Measurements from ENCODE around the gene CCDC33.

DNA sequence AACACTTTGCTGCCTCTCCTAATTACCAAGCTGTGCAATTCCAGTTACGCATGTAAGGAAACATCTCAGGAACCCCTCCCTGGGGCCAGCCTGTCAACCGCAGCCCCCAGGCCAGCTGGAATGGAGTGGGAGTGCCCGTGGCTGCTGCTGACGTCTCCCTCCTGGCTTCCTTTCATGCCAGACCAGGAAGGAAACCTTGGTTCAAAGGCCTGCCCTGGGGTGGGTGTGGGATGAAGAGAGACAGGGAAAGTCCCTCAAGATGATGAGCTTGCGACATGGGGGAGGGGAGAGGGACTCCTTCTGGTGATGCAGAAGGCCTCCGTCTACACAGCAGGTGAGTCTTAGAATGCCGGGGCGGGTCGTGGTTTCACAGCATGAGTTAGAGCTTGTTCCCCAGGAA is 142.7 kb downstream of the CCDC33 start:
- TF ChIP-seq TAF1 (IDR thresholded peaks at IDR 0.05; ENCODE audit: low read depth) (no peak), TCF12 (IDR thresholded peaks at IDR 0.05; ENCODE audit: low read depth) (no peak), CREB1 (IDR thresholded peaks at IDR 0.05; ENCODE audit: low read depth) (no peak), EP300 (IDR thresholded peaks at IDR 0.05; ENCODE audit: borderline replicate concordance) (no peak), CEBPB (IDR thresholded peaks at IDR 0.05) (no peak), NFIC (IDR thresholded peaks at IDR 0.05) (no peak), TEAD4 (IDR thresholded peaks at IDR 0.05) (no peak), EGR1 (IDR thresholded peaks at IDR 0.05) (no peak), YY1 (IDR thresholded peaks at IDR 0.05; ENCODE audit: low read depth) (no peak), RAD21 (IDR thresholded peaks at IDR 0.05; ENCODE audit: low read depth) (no peak), FOXM1 (IDR thresholded peaks at IDR 0.05; ENCODE audit: borderline replicate concordance, low read depth) (no peak)
- TF ChIP-seq, protein P1, sequence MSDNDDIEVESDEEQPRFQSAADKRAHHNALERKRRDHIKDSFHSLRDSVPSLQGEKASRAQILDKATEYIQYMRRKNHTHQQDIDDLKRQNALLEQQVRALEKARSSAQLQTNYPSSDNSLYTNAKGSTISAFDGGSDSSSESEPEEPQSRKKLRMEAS (IDR thresholded peaks at IDR 0.05) = no peak
- TF ChIP-seq, protein P2, sequence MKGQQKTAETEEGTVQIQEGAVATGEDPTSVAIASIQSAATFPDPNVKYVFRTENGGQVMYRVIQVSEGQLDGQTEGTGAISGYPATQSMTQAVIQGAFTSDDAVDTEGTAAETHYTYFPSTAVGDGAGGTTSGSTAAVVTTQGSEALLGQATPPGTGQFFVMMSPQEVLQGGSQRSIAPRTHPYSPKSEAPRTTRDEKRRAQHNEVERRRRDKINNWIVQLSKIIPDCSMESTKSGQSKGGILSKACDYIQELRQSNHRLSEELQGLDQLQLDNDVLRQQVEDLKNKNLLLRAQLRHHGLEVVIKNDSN (IDR thresholded peaks at IDR 0.05) = no peak
- TF ChIP-seq, protein P3, sequence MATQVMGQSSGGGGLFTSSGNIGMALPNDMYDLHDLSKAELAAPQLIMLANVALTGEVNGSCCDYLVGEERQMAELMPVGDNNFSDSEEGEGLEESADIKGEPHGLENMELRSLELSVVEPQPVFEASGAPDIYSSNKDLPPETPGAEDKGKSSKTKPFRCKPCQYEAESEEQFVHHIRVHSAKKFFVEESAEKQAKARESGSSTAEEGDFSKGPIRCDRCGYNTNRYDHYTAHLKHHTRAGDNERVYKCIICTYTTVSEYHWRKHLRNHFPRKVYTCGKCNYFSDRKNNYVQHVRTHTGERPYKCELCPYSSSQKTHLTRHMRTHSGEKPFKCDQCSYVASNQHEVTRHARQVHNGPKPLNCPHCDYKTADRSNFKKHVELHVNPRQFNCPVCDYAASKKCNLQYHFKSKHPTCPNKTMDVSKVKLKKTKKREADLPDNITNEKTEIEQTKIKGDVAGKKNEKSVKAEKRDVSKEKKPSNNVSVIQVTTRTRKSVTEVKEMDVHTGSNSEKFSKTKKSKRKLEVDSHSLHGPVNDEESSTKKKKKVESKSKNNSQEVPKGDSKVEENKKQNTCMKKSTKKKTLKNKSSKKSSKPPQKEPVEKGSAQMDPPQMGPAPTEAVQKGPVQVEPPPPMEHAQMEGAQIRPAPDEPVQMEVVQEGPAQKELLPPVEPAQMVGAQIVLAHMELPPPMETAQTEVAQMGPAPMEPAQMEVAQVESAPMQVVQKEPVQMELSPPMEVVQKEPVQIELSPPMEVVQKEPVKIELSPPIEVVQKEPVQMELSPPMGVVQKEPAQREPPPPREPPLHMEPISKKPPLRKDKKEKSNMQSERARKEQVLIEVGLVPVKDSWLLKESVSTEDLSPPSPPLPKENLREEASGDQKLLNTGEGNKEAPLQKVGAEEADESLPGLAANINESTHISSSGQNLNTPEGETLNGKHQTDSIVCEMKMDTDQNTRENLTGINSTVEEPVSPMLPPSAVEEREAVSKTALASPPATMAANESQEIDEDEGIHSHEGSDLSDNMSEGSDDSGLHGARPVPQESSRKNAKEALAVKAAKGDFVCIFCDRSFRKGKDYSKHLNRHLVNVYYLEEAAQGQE (IDR thresholded peaks at IDR 0.05; ENCODE audit: low read depth) = no peak
